CD4-positive, alpha-beta T cell treated with Interleukin-21 for 1 hour (primary cell): ENCODE measurements around the gene ZGRF1.
"Not testable (repeated sequence)": the region's sequence is repeated elsewhere in the genome, so short reads cannot be mapped to it uniquely, and the experiment has no call there.

Source experiments
- DNase-seq: peaks from one replicate; pipeline ENCODE4 v3.0.0-alpha.2; 2020

Gene ZGRF1

DNA sequence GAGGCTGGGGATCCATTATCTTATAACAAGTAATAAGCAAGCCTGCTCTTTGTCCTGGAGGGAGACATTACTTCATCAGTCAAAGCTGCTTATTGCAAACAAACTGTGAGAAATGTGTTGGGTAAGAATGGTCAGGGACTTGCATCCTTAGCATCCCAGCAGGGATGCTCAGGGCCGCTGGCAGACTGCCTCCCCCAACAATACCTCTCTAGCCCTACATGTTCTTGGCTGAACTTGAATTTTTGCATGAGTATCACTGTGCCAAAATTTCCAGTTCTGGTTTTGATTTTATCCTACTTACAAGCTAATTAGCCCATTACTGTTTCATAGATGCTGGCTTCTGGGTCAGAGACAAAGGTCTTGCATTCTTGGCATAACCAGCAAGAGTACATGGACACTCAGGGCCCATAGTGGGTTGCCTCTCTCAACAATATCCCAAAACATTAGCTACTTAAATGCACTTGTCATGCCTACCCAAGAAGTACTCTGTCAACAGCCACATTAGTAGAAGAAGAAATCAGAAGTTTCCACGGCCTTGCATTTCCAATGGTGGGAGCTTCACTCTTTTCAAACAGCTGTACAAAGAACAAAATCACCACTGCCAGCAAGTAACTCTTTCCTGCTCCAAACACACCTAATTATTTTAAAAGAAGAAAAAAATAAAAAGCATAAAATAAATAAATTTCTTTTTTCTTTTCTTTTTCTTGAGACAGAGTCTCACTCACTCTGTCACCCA lies 78.9 kb downstream of the ZGRF1 start:
- DNase-seq = no peak

DNA sequence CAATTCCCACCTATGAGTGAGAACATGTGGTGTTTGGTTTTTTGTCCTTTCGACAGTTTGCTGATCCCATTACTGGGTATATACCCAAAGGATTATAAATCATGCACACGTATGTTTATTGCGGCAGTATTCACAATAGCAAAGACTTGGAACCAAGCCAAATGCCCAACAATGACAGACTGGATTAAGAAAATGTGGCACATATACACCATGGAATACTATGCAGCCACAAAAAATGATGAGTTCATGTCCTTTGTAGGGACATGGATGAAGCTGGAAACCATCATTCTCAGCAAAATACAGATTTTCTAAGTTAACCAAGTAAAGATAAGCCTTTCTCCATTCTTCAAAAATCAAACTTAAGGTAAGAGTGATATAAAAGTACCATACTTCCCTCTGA lies 82.4 kb downstream of the ZGRF1 start:
- not testable (repeated sequence) for DNase-seq

DNA sequence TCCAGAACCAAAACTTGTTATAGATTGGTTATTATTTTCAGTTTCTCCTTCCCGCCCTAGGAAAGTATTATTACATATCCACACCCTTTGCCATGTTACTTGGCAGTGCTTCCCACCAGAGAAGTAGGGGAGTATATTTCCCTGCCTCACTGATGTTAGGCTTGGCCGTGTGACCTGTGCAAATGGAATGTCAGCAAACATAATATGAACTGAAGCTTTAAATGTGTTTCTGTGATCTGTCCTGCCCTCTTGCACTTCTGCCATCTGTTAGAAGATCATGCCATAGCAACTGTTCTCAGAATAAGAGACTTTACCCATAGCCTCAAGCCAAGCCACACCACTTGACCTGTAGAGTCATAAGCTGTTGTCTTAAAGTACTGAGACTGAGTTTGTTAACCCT lies 84.0 kb downstream of the ZGRF1 start:
- no peak for DNase-seq

DNA sequence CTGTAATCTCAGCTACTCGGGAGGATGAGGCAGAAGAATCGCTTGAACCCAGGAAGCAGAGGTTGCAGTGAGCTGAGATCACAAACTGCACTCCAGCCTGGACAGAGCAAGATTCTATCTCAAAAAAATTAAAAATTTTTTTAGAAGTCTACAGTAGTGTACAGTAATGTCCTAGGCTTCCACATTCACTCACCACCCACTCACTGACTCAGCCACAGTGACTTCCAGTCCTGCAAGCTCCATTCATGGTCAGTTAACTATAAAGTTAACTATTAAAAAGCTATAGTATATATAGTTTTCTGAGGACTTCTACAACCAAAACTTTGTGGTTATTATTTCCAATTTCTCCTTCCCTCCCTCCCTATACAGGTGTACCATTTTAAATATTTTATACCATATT lies 86.0 kb downstream of the ZGRF1 start:
- no peak for DNase-seq

DNA sequence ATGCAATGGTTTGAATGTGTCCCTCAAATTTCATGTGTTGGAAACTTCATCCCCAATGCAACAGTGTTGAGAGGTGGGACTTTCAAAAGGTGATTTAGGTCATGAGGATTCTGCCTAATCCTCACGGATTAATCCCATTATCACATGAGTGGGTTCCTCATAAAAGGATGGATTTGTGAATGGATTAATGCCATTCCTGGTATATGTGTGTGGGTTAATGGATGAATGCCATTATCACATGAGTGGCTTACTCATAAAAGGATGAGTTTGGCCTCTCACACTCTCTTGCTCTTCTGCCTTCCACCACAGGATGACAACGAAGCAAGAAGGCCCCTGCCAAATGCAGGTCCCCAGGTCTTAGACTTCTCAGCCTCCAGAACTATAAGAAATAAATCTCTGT lies 90.2 kb downstream of the ZGRF1 start:
- DNase-seq = no peak

DNA sequence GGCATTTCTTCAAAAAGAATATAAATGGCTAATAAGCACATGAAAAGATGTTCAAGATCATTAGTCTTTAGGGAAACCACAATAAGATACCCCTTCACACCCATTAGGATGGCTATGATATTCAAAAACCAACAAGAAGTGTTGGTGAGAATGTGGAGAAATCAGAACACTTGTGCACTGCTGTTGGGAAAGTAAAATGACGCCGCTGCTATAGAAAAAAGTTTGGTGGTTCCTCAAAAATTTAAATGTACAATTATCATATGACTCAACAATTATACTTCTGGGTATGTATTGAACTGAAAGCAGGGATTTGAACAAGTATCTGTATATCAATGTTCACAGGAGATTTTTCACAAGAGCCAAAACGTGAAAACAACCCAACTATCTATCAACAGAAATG lies 91.4 kb downstream of the ZGRF1 start:
- DNase-seq = no peak

DNA sequence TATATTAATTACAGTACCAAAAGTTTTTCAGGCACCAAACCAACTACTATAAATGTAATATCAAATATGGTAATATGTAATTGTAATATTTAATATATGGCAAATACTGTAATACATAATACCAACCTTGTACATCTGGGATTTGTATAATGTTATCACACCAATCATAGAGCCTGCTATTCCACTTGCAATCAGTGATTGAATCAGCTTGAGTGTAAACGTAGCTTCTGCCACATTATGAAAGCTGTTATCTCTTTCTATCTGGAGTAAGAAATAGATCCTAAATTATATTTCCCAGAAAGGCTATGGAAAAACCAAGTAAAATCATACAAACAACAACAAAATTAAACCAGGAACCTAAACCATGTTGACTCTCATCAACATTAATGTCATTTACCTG lies 96.0 kb downstream of the ZGRF1 start:
- no peak for DNase-seq

DNA sequence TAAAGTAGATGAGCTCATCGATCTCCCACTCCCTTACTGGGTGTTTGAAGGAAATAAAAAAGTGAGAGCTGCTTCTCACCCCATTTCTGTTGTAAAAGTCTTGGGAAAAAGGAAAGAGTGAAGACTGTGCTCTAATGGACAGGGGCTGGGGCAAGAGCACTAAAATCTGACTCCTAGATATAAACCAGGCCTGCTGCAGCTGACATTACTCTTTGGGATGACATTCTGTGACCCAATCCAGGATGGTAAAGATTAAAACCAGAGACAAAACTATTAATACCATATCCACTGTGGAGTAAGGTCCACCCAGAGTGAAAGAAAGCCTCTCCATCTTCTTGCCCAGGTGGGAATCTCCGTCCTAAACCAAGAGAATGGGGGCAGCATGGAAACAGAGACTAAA lies 100.6 kb downstream of the ZGRF1 start:
- no peak for DNase-seq

DNA sequence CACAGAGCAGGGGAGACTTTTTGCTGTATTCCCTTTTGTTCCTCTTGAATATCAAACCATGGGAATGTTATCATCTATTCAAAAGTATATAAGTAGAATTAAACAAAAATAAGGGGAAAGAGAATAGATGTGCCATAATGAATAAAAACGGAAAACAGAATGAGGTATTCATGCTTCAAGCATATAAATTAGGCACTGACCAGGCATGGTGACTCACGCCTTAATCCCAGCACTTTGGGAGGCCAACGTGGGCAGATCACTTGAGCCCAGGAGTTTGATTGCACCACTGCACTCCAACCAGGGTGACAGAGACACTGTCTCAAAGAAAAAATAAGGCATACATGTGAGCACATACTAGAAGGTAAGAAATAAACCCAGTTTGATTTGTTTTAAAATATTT lies 104.4 kb downstream of the ZGRF1 start:
- DNase-seq = no peak

DNA sequence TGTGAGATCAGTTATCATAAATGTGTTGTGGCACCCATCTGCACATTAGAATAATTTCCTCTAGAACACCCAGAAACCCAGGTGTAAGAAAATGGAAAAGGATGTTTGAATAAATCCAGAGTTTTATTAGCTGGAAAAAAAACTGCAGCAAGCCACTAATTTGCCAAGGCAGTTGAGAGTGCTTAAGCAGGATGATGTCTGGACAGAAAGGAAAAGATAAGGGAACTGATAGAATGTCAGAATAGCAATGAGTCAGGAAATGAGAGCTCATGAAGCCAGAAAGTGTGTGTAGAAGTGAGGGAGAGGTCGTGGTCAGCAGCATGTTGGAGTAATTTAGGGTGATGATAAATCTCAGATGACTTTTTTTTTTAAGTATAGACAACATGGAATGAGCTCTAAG lies 105.6 kb downstream of the ZGRF1 start:
- no peak for DNase-seq

DNA sequence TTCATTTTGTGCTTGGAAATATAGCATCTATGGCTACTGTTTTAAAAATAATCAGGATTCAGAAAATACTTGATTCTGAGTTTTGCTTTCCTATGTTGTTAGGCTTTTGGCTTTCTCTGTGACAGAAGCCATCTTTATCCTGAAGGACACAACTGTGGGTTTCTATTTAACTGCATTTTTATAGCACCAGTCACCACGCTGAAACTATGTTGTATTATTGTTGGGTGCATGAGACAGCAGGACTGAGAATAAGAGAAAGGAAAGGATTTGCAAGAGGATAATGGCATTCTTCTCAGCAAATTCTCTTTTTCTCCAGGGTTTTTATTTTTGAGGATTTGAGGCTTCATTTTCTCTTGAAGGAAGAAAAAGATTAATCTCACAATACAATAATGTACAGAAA lies 110.6 kb downstream of the ZGRF1 start:
- DNase-seq = no peak

DNA sequence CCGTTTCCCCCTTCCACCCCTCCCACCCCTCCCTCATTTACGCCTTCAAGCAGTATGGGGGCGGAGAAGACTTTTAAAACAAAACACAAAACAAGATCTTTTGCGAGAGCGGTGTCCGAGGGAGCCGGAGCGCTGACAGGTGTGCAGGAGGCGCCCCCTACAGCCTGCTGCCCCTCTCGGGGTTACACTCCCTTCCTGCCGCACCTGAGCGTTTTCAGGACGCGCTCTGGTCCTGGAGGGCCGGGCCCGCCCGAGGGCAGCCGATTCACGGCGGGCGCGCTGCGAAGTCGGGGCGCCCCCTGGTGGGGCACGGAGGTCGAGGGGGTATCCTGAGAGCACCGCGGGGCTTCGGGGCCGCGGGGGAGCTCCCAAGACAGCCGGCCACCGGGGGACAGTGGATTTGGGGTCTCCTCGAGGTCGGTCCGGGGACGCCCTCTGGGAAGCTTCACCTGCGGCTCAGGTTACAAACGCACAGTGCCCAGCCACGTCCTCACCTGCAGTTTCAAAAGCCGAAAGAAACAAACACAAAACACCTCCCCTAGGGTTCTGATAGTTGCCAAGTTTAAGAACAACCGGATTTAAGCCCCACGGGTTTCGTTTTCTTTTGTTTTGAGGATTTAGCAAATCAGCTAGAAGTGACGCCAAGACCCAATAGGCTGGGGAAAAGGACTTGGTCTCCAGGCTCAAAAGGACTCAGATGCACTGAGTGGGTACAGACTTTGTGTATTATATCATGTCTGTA lies 112.8 kb downstream of the ZGRF1 start:
- DNase-seq = peak; percentile 74

DNA sequence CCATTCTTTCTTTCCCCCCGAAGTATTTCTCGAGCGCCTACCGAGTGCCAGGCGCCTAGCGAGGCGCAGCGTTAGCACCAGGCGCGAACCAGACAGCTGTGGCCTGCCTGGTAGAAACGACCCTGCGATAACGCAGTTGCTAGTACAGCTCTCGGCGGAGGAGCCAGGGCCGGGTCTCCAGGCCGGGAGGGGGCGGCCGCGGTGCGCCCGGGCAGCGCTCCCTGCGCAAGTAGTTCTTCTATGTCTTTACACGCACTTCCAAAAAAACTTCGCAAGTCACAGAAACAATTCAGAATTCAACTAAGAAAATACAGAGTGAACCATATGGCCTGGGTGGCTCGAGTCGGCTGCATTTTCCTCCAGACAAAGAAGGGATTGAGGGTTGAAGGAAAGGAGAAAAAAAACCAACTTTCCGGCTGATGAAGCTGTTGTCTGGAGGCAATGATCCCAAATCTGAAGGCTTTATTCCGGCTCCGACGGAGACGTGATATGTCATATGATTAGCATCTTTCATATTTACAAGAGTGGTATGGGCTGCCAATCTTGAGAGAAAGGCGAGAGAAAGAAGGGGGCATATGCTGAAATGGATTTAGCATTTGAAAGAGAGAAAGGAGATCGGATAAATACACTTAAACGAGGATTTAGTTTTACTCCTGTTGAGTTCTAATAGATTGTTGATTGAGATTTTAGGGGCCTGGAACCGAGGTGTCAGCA lies 113.5 kb downstream of the ZGRF1 start:
- peak; percentile 46 for DNase-seq

DNA sequence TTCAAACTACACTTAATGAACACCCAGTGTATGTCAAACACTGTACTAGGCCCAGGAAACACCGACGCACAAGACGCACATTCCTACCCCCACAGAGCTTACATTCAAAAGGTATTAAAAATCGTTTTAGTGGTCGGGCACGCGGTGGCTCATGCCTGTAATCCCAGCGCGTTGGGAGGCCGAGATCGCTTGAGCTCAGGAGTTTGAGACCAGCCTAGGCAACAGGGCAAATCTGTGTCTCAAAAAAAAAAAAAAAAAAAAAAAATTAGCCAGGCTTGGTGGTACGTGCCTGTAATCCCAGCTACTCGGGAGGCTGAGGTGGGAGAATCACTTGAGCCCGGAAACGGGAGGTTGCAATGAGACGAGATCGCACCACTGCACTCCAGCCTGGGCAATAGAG lies 114.3 kb downstream of the ZGRF1 start:
- not testable (repeated sequence) for DNase-seq

DNA sequence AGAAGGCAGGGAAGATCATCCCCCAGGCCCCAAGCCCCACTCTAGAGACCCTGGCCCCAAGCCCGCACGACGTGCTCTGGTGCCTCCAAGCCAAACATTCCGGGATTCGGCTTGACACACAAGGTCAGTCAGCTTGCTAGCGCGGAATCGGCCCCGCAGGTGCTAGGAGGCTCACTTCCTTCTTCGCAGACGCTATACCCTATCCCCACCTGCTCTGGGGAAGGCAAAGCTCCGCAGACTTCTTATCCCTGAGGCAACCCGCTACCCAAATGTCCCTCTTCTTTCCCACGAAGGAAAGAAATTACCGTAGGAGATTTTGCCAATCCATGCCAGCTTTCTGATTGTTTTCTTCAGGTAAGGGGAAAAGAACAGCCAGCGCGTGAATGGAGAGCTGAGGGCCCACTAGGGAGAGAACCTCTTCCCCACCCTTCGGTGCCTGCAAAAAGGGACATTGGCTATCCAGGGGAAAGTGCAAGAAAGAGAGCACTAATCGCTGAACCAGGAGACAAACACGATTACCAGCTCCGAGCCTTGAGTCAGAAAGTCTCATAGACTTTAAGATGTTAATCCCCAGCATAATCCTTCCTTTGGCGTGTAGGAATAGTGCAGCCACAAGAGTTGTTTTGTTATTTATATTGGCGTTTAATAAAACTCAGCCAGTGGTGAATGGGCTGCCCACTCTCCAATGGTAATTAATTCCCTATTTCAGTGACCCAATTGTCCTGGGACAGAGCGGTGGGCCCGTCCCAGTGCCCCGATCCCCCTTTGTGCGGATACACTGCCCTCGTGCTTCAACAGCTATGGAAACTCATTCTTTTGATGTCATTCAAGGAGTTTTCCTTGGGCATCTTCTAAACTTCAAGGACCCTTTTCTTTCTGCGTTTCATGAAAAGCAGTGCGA lies 115.3 kb downstream of the ZGRF1 start:
- DNase-seq = no peak

DNA sequence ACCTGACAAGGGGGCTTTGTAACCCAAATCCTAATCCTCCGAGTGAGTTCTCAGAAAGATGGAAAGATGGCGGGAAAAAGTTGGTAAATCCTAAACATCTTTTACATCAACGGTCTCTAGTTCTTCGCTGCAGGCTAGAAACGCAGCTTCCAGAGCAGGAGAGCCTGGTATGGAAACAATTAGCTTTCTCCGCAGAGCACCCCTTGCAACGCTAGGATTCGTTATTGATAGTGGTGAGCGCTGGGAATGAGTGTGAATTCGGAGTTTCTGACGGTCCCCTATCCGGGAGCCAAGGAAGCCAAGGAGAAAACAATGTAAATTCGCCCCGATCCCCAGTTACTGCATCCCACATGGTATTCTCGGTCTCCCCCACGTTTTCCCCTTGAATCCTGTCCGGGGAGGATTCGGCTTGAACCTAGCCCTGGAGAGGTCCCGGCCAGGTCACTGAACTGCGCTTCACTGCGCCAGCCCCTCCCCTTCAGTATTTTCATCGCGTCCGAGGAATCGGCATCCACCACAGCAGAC lies 116.0 kb downstream of the ZGRF1 start:
- DNase-seq = no peak

DNA sequence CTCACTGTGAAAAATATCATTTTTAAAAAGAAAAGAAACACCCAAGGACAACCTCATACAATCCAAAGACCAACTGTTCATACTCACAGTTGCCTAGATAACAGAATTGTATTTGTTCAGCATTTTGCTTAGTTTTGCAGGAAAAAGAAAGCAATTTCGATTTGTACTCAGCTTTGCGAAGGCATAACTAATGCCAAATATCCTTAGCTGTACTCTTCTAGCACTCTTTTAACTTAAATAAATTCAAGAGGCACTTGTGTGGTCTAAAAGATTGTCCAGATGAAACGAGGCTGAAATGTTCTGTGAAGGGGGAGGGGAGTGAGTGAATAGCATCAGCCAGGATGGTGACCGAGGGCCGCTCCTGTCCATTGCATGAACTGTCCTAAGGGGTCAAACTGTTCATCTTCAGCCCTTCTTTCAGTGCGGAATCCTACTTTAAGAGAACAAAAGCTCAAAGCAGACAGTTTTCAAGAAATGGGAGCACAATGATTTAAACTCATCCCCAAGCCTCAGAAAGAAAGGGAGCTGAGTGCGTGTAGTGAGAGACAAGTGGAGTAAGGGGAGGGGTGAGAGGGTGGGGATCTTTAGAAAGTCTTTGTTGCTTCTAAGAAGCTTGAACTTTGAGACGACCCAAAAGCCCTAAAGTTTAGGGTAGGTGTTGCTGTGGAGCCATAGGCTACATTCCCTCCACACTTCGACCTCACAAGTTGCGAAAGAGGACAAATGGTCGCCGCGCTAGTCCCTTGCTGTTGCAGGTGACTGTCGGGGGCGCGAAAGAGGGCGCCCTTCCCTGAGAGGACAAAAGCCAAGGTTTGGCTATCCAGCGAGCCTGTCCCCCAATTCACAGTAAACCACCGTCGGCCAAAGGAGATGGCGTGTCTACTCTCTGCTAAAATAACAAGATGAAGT lies 116.8 kb downstream of the ZGRF1 start:
- DNase-seq = no peak

DNA sequence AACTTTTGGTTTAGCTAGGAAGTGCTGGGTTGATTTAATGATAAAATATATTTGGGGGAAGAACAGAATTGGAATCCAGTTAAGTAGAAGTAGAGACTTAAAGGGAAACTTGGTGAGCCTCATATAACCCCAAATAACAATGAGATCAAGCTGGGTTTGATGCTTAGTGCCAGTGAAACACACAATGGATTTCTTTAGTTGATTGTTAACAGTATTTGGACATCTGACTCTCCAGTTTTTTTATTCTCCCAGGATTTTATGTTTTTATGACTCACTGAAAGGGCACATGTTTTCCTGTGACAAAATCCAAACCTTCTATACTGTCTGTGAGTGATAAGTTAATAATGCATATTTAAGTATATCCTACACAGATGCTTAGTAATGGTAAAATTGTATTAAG lies 118.0 kb downstream of the ZGRF1 start:
- no peak for DNase-seq

DNA sequence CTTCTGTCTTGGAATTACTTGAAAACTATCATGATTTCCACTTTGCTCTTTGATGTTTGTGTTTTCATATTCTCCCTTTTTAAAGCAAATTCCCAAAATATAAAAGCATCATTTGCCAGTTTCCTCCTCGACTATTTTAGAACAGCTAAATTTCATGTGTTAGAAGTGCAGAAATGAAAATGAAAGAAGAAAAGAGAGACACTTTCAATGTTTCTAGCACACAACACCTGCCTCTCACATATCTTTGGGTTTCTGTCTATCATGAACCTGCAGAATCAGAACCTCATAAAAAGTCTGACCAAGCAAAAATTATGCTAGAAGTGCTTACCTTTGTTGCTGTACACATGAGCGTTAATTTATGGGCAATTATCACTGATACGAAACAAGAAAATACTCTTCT lies 118.8 kb downstream of the ZGRF1 start:
- no peak for DNase-seq

DNA sequence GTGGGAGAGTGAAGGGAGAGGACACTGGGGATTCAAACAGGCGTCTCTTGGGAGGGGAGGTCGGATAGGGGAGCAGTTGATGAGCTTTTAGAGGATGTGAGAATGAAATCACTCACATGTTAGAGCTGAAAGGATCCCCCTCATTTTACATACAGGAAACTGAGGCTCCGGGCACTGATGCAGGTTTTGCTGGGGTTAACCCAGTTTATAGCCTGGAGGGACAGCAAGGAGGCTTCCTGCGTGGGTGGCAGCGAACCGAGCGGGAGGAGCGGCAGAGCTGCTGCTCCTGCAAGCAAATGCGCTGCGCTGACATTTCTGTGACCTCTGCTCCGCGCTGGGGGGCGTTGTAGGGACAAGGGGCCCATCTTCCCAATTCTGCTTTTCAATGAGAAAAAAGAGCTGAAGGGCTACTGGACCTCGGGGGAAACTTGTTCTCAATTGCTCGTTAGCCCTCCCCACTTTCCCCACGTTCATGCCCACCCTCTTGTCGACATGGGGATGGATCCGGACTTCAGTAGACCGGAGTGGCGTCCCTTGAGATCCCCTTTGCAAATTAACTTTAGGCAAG lies 119.6 kb downstream of the ZGRF1 start:
- no peak for DNase-seq

DNA sequence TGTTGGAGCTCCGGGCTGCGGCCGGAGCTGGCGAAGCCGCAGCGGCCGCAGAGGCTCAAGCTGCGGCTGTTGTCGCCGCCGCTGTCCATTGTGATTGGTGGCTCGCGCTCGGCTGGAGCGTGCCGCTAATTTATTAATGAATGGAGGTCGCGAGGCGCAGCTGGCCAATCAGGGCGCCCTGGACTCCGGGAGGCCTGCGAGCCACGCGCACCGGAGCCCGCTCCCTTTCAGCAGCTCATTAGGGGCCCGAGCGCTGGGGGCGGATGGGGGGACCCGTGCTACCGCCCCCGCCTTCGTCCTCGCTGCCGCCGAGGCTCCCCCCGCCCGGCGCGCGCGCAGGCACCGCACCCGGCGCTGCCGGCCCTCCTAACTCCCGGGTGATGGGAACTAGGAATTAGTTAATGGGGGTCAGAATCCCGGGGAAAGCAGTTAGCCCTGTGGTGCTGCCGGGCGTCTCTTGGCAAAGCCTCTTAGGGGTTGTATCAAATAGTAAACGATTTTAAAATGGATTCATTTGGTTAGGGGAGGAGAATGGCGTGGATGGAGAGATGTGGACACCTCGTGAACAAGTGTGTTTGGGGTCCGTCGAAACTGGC lies 120.1 kb downstream of the ZGRF1 start:
- no peak for DNase-seq
